ENCODE results near the gene ALKBH3.
A peak's percentile ranks its signal among the peaks of the same experiment; 100 is the strongest.

The ALKBH3 gene

DNA sequence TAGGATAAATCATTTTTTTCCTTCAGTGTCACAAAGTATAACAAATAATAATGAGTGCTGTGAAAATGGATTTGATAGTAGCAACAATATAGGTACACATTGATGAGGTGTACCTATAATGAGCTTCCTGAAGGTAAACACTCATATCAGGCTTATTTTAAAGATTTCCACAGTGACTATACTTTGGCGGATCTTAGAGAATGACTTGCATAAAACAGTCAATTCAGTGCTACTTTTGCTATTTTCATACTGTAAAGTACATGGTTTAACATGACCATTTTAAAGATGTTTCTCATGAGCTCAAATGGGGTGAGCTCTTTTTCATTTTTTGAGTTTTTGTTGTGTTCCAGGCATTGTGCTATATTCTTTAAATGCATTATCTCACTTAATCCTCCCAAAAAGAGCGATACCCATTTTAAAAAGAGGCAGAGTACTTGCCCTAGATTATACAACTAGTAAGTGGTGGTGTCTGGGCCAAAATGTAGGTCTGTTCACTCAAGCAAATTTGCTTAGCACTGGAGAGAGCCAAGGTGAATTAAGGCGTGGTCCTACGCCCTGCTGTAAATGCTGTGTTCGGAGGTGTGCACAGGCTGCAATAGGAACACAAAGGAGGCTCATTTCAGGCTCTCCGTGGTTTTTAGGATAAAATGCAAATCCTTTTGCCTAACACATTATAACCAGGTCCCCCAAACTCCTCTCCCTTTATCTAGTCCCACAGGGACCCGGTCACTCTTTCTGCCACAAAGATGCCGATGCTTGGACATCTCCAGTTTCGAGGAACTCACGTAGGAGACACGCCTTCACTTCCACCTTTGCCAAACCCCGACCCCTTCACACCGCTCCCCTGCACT is 617 bp upstream of the ALKBH3 start:
- Histone ChIP-seq H3K36me3 (ENCODE audit: control insufficient read depth in 5 of 5, insufficient read depth in 5 of 5, low read length in 5 of 5) (peaks cover 18 to 24% (median 22%) of the 10 kb centered on the region in 5 donors), H3K4me3 (ENCODE audit: low read depth in 1 of 5, low read length in 5 of 5) (peak overlapping the region; percentile 87 to 99 (median 98)), H3K9ac (ENCODE audit: low read length in 5 of 5) (peak overlapping the region in 3 of 5 donors; percentile 92 to 97 (median 94)), H3K27me3 (ENCODE audit: control insufficient read depth in 5 of 5, insufficient read depth in 4 of 5, low read length in 5 of 5) (peaks cover 10 to 29% (median 20%) of the 10 kb centered on the region in 5 donors), H3K9me3 (ENCODE audit: control insufficient read depth in 5 of 5, low read length in 5 of 5) (no peaks in the 10 kb centered on the region), H3K27ac (ENCODE audit: low read depth, low read length) (peak overlapping the region; percentile 66), H3K4me1 (ENCODE audit: control insufficient read depth in 5 of 5, insufficient read depth in 5 of 5, low read length in 5 of 5) (peaks cover 7 to 24% (median 20%) of the 10 kb centered on the region in 5 donors)

DNA sequence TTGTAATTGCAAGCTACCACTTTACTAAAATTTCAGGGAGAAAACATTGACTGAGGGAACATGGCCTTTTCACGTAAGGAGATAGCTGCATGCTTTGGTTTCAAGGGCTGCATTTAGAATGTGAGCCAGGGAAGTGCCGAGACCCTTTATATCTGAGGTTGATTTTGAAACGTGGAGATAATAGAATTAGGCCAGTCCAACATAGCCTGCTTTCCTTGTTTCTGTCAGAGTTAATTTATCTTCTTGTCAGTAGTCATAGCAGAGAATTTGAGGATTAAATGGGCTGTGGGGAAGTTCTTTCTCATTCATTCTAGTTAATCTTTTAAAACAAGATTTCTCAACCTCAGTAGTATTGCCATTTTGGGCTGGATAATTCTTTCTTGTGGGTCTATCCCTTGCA is 12.2 kb downstream of the ALKBH3 start:
- Histone ChIP-seq H3K27ac (ENCODE audit: low read depth, low read length) (no peak overlapping the region), H3K9ac (ENCODE audit: low read length in 5 of 5) (no peak overlapping the region), H3K36me3 (ENCODE audit: control insufficient read depth in 5 of 5, insufficient read depth in 5 of 5, low read length in 5 of 5) (peaks cover 61 to 94% (median 64%) of the 10 kb centered on the region in 5 donors), H3K9me3 (ENCODE audit: control insufficient read depth in 5 of 5, low read length in 5 of 5) (no peaks in the 10 kb centered on the region), H3K4me3 (ENCODE audit: low read depth in 1 of 5, low read length in 5 of 5) (no peak overlapping the region), H3K27me3 (ENCODE audit: control insufficient read depth in 5 of 5, insufficient read depth in 4 of 5, low read length in 5 of 5) (no peaks in the 10 kb centered on the region), H3K4me1 (ENCODE audit: control insufficient read depth in 5 of 5, insufficient read depth in 5 of 5, low read length in 5 of 5) (no peaks in the 10 kb centered on the region)

DNA sequence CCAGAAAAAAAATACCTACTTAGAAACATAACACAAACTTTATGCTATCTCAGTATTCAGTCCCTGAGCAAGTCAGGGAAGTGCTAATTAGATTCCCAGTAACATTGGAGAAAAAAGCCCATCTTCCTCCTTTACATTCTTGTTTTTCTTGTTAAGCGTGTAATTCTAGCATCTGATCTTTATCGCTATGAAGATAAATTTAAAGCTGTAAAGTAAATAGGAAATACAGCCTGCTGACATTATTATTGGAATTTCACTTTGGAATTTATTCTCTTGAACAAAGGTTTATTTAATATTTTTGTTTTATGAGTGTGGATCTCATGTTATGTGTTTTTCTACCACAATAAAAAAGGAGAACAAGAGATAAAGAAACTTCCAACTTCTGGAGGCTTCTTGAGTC is 13.9 kb downstream of the ALKBH3 start:
- Histone ChIP-seq H3K4me3 (ENCODE audit: low read depth in 1 of 5, low read length in 5 of 5) (no peak overlapping the region), H3K36me3 (ENCODE audit: control insufficient read depth in 5 of 5, insufficient read depth in 5 of 5, low read length in 5 of 5) (peaks cover 54 to 94% (median 69%) of the 10 kb centered on the region in 5 donors)

DNA sequence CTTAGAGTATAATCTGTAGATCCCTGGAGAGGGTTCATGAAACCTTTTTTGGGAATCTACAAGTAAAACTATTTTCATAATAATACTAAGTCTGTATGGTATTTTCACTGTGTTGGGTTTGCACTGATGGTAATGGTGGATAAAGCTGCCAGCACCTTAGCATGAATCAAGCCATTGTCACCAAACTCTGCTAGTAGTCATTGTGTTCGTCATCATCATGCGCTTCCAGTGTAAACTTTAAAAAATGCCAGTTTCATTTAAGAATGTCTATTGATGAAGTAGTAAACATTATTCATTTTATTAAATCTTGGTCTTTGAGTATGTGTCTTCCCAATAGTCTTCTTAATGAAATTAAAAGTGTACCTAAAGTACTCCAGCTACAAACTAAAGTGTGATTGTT is 15.0 kb downstream of the ALKBH3 start:
- Histone ChIP-seq H3K27ac (ENCODE audit: low read depth, low read length) (no peak overlapping the region), H3K9me3 (ENCODE audit: control insufficient read depth in 5 of 5, low read length in 5 of 5) (no peaks in the 10 kb centered on the region), H3K36me3 (ENCODE audit: control insufficient read depth in 5 of 5, insufficient read depth in 5 of 5, low read length in 5 of 5) (peaks cover 54 to 89% (median 64%) of the 10 kb centered on the region in 5 donors), H3K27me3 (ENCODE audit: control insufficient read depth in 5 of 5, insufficient read depth in 4 of 5, low read length in 5 of 5) (no peaks in the 10 kb centered on the region), H3K4me1 (ENCODE audit: control insufficient read depth in 5 of 5, insufficient read depth in 5 of 5, low read length in 5 of 5) (peaks cover 0 to 6% (median 0%) of the 10 kb centered on the region in 5 donors), H3K9ac (ENCODE audit: low read length in 5 of 5) (no peak overlapping the region), H3K4me3 (ENCODE audit: low read depth in 1 of 5, low read length in 5 of 5) (no peak overlapping the region)

More for the DNA sequence above, 13.9 kb downstream of the ALKBH3 start:
- no peak overlapping the region for H3K9ac ChIP-seq (ENCODE audit: low read length in 5 of 5)
- H3K9me3 ChIP-seq (ENCODE audit: control insufficient read depth in 5 of 5, low read length in 5 of 5), result no peaks in the 10 kb centered on the region
- peaks cover 0 to 6% (median 0%) of the 10 kb centered on the region in 5 donors for H3K4me1 ChIP-seq (ENCODE audit: control insufficient read depth in 5 of 5, insufficient read depth in 5 of 5, low read length in 5 of 5)
- no peak overlapping the region for H3K27ac ChIP-seq (ENCODE audit: low read depth, low read length)
- no peaks in the 10 kb centered on the region for H3K27me3 ChIP-seq (ENCODE audit: control insufficient read depth in 5 of 5, insufficient read depth in 4 of 5, low read length in 5 of 5)

DNA sequence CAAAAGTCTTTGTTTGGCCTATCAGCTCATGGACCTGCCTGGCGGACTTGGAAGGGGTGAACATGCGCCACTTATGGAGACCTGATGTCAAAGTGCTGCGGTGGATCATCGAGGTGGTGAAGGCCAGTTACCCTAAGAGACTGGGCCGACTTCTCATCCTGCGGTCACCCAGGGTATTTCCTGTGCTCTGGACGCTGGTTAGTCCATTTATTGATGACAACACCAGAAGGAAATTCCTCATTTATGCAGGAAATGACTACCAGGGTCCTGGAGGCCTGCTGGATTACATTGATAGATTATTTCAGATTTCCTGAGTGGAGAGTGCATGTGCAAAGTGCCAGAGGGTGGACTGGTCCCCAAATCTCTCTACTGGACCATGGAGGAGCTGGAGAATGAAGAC is 17.9 kb downstream of the ALKBH3 start:
- Histone ChIP-seq H3K36me3 (ENCODE audit: control insufficient read depth in 5 of 5, insufficient read depth in 5 of 5, low read length in 5 of 5) (peaks cover 43 to 89% (median 65%) of the 10 kb centered on the region in 5 donors), H3K27me3 (ENCODE audit: control insufficient read depth in 5 of 5, insufficient read depth in 4 of 5, low read length in 5 of 5) (no peaks in the 10 kb centered on the region), H3K27ac (ENCODE audit: low read depth, low read length) (no peak overlapping the region), H3K9me3 (ENCODE audit: control insufficient read depth in 5 of 5, low read length in 5 of 5) (no peaks in the 10 kb centered on the region), H3K4me1 (ENCODE audit: control insufficient read depth in 5 of 5, insufficient read depth in 5 of 5, low read length in 5 of 5) (peaks cover 0 to 6% (median 0%) of the 10 kb centered on the region in 5 donors), H3K4me3 (ENCODE audit: low read depth in 1 of 5, low read length in 5 of 5) (no peak overlapping the region), H3K9ac (ENCODE audit: low read length in 5 of 5) (no peak overlapping the region)

DNA sequence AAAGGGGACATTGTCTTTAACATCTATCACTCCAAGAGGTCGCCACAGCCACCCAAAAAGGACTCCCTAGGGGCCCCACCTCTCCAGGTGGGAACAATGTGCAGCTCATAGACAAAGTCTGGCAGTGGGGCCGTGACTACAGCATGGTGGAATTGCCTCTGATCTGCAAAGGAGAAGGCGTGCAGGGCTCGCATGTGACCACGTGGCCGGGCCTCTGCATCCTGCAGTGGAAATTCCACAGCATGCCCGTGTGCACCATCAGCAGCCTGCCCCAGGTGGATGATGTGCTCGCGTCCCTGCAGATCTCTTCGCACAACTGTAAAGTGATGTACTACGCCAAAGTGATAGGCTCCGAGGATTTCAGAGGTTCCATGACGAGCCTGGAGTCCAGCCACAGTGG is 18.5 kb downstream of the ALKBH3 start:
- Histone ChIP-seq H3K9ac (ENCODE audit: low read length in 5 of 5) (no peak overlapping the region), H3K4me1 (ENCODE audit: control insufficient read depth in 5 of 5, insufficient read depth in 5 of 5, low read length in 5 of 5) (peaks cover 0 to 6% (median 0%) of the 10 kb centered on the region in 5 donors), H3K27ac (ENCODE audit: low read depth, low read length) (no peak overlapping the region), H3K4me3 (ENCODE audit: low read depth in 1 of 5, low read length in 5 of 5) (no peak overlapping the region), H3K9me3 (ENCODE audit: control insufficient read depth in 5 of 5, low read length in 5 of 5) (no peaks in the 10 kb centered on the region), H3K36me3 (ENCODE audit: control insufficient read depth in 5 of 5, insufficient read depth in 5 of 5, low read length in 5 of 5) (peaks cover 48 to 89% (median 69%) of the 10 kb centered on the region in 5 donors), H3K27me3 (ENCODE audit: control insufficient read depth in 5 of 5, insufficient read depth in 4 of 5, low read length in 5 of 5) (no peaks in the 10 kb centered on the region)

DNA sequence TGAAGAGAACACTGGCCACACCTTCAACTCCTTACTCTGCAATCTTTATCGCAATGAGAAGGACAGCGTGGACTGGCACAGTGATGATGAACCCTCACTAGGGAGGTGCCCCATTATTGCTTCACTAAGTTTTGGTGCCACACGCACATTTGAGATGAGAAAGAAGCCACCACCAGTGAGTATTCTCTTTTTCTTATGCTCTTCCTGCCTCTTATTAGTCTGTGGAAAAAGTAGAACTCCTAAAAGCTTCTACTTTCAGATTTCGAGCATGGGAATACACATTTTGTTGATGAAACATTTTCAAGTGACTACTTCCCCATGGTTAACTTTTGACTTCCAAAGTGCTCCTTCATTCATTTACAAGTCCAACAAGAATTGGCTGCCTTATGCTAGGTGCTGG is 20.9 kb downstream of the ALKBH3 start:
- Histone ChIP-seq H3K9me3 (ENCODE audit: control insufficient read depth in 5 of 5, low read length in 5 of 5) (no peaks in the 10 kb centered on the region), H3K36me3 (ENCODE audit: control insufficient read depth in 5 of 5, insufficient read depth in 5 of 5, low read length in 5 of 5) (peaks cover 29 to 67% (median 57%) of the 10 kb centered on the region in 5 donors), H3K27ac (ENCODE audit: low read depth, low read length) (no peak overlapping the region), H3K9ac (ENCODE audit: low read length in 5 of 5) (no peak overlapping the region), H3K4me1 (ENCODE audit: control insufficient read depth in 5 of 5, insufficient read depth in 5 of 5, low read length in 5 of 5) (peaks cover 2 to 23% (median 9%) of the 10 kb centered on the region in 5 donors), H3K27me3 (ENCODE audit: control insufficient read depth in 5 of 5, insufficient read depth in 4 of 5, low read length in 5 of 5) (no peaks in the 10 kb centered on the region), H3K4me3 (ENCODE audit: low read depth in 1 of 5, low read length in 5 of 5) (no peak overlapping the region)

DNA sequence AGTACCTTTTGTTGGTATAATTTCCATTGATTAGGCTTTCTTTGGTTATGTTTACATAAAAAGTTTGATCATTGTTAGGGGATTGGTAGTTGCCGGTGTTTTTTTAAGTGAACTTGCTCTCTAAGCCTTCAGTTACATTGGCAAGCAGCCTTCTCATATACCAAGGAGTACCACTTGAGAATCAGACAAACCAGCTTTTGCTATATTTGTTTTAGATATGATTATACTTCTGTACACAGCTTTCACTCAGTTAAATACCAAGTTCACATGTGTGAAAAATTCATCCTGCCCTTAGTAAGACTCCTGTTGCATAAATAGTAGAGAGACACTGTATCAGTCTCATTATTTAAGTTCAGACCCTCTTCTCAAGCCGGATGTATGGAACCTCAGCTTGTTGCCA is 22.4 kb downstream of the ALKBH3 start:
- H3K27me3 ChIP-seq (ENCODE audit: control insufficient read depth in 5 of 5, insufficient read depth in 4 of 5, low read length in 5 of 5), result no peaks in the 10 kb centered on the region
- H3K27ac ChIP-seq (ENCODE audit: low read depth, low read length), result no peak overlapping the region
- peaks cover 22 to 55% (median 45%) of the 10 kb centered on the region in 5 donors for H3K36me3 ChIP-seq (ENCODE audit: control insufficient read depth in 5 of 5, insufficient read depth in 5 of 5, low read length in 5 of 5)
- H3K4me3 ChIP-seq (ENCODE audit: low read depth in 1 of 5, low read length in 5 of 5), result no peak overlapping the region
- H3K9me3 ChIP-seq (ENCODE audit: control insufficient read depth in 5 of 5, low read length in 5 of 5), result no peaks in the 10 kb centered on the region
- H3K9ac ChIP-seq (ENCODE audit: low read length in 5 of 5), result no peak overlapping the region
- peaks cover 2 to 23% (median 9%) of the 10 kb centered on the region in 5 donors for H3K4me1 ChIP-seq (ENCODE audit: control insufficient read depth in 5 of 5, insufficient read depth in 5 of 5, low read length in 5 of 5)

DNA sequence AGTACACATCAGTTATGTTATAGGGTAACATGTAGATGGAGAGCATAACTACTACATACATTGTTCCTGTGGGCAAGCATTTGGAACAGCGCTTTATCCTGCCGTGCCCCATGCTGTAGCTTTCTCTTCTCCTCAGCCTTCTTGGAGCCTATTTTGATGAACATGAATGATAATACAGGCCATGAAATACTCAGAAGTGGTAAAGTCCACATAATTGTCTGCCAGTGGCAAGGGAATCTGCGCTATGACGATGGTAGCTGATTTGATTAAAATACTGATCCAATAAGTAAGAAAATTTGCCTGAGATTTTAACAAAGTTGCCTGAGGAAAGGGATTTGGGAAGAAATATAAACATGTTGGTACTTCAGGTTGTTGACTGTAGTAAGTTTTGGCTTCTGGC is 23.3 kb downstream of the ALKBH3 start:
- no peak overlapping the region for H3K27ac ChIP-seq (ENCODE audit: low read depth, low read length)
- H3K9ac ChIP-seq (ENCODE audit: low read length in 5 of 5), result no peak overlapping the region
- peaks cover 20 to 53% (median 42%) of the 10 kb centered on the region in 5 donors for H3K36me3 ChIP-seq (ENCODE audit: control insufficient read depth in 5 of 5, insufficient read depth in 5 of 5, low read length in 5 of 5)
- H3K4me3 ChIP-seq (ENCODE audit: low read depth in 1 of 5, low read length in 5 of 5), result no peak overlapping the region
- no peaks in the 10 kb centered on the region for H3K27me3 ChIP-seq (ENCODE audit: control insufficient read depth in 5 of 5, insufficient read depth in 4 of 5, low read length in 5 of 5)
- H3K4me1 ChIP-seq (ENCODE audit: control insufficient read depth in 5 of 5, insufficient read depth in 5 of 5, low read length in 5 of 5), result peaks cover 2 to 17% (median 9%) of the 10 kb centered on the region in 5 donors
- no peaks in the 10 kb centered on the region for H3K9me3 ChIP-seq (ENCODE audit: control insufficient read depth in 5 of 5, low read length in 5 of 5)

DNA sequence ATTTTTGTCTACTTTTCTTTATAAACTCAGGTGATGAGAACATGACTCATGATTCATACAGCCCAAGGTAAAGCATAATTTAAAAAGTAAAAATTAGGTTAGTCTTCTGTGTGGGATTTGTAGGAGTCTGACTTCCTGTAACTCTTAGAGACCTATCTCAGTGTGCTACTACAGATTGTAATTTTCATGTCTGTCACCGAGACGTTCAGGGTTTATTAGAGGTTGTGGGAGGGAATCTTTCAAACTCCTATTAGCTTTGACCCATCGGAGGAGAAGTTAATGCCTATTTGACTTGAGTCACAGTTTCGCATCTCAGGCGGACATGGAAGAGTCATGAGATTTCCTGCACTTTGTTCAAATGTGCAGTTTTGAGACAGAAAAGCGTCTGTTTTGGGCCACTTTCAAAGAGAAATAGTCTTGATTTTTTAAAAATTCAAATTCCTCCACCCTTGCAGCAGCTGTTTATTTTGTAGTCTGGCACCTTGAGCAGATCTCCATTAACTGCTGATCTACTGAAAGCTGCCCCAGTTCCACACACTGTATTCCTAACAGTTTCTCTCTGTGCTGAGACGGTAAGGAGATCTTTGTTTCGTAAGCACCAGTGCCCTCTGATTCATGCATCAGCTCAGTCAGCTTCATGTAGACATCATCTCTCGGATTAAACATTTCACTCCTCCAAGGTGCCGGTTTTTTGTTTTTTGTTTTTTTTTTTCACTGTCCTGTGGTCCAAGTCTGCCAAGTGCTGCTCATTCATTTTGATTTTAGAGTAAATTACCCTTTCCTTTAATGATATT is 24.3 kb downstream of the ALKBH3 start:
- Histone ChIP-seq H3K36me3 (ENCODE audit: control insufficient read depth in 5 of 5, insufficient read depth in 5 of 5, low read length in 5 of 5) (peaks cover 23 to 53% (median 40%) of the 10 kb centered on the region in 5 donors), H3K27ac (ENCODE audit: low read depth, low read length) (peak overlapping the region; percentile 18), H3K27me3 (ENCODE audit: control insufficient read depth in 5 of 5, insufficient read depth in 4 of 5, low read length in 5 of 5) (no peaks in the 10 kb centered on the region), H3K9me3 (ENCODE audit: control insufficient read depth in 5 of 5, low read length in 5 of 5) (no peaks in the 10 kb centered on the region), H3K4me1 (ENCODE audit: control insufficient read depth in 5 of 5, insufficient read depth in 5 of 5, low read length in 5 of 5) (peaks cover 2 to 17% (median 9%) of the 10 kb centered on the region in 5 donors), H3K9ac (ENCODE audit: low read length in 5 of 5) (peak overlapping the region in 1 of 5 donors; percentile 50), H3K4me3 (ENCODE audit: low read depth in 1 of 5, low read length in 5 of 5) (no peak overlapping the region)

Data from subcutaneous abdominal adipose tissue (tissue), 5 donors.